Caco-2 (cell line): ENCODE results near the gene PLPP7. TPM values are rescaled to one million over a fixed set of nuclear protein-coding genes. Genes with fewer than 3 reads are reported as not detected.
"Not testable (repeated sequence)": the region's sequence is repeated elsewhere in the genome, so short reads cannot be mapped to it uniquely, and the experiment has no call there.

Experiments used
- BruUV-seq: library from RNA; stranded (reverse); fragments of 400-500 nt; replicated peaks from 2 replicates; lab custom pipeline; 2021; lab: Mats Ljungman, UMichigan
- CTCF ChIA-PET: fragments of 300-600 bp; sonication (Branson Sonifier 250); formaldehyde crosslinking; loops from one replicate; lab custom pipeline; 2022; ENCODE audit warnings: antibody characterized with exemption; lab: Charles Lee
- POLR2A ChIA-PET: fragments of 300-600 bp; sonication (Branson Sonifier 250); formaldehyde crosslinking; loops from one replicate; lab custom pipeline; 2022; ENCODE audit warnings: antibody characterized with exemption; lab: Charles Lee
- DNase-seq, 2 experiments: peaks; one replicate each; pipeline versions ENCODE4 v3.0.0 to v3.0.0-alpha.2; 2020 to 2022
- H3K27me3 ChIP-seq: replicated peaks from 2 replicates; pipeline ENCODE4 v1.6.0; 2011; ENCODE audit warnings: low read length; ENCODE audit not compliant: control insufficient read depth, insufficient read depth
- H3K36me3 ChIP-seq: 2 replicates; pipeline ENCODE4 v1.5.1; 2011; ENCODE audit warnings: low read length; ENCODE audit not compliant: control insufficient read depth, insufficient read depth
- H3K4me1 ChIP-seq: fragments of 250-450 bp; sonication (Bioruptor Pico); 2 replicates; pipeline ENCODE4 v1.5.1; 2020; ENCODE audit warnings: mild to moderate bottlenecking
- H3K4me3 ChIP-seq: 2 replicates; pipeline ENCODE4 v1.5.1; 2011; ENCODE audit warnings: low read depth, mild to moderate bottlenecking, control low read depth, low read length
- H3K9me3 ChIP-seq: fragments of 250-450 bp; sonication (Bioruptor Pico); 2 replicates; pipeline ENCODE4 v1.5.1; 2020; ENCODE audit warnings: mild to moderate bottlenecking, moderate library complexity
- H3K27ac Mint-ChIP-seq: one replicate; pipeline ENCODE4 v1.8.0; 2022; ENCODE audit warnings: mixed read lengths; ENCODE audit not compliant: unreplicated experiment
- H3K27me3 Mint-ChIP-seq: one replicate; pipeline ENCODE4 v1.8.0; 2022; ENCODE audit warnings: mixed read lengths; ENCODE audit not compliant: insufficient read depth, unreplicated experiment
- H3K36me3 Mint-ChIP-seq: one replicate; pipeline ENCODE4 v1.8.0; 2022; ENCODE audit warnings: mild to moderate bottlenecking, mixed read lengths; ENCODE audit not compliant: insufficient read depth, unreplicated experiment
- H3K4me1 Mint-ChIP-seq: one replicate; pipeline ENCODE4 v1.8.0; 2022; ENCODE audit warnings: low read depth, mixed read lengths; ENCODE audit not compliant: unreplicated experiment
- H3K4me3 Mint-ChIP-seq: one replicate; pipeline ENCODE4 v1.8.0; 2022; ENCODE audit warnings: mild to moderate bottlenecking, moderate library complexity, mixed read lengths; ENCODE audit not compliant: unreplicated experiment
- H3K9me3 Mint-ChIP-seq: one replicate; pipeline ENCODE4 v1.8.0; 2022; ENCODE audit warnings: mixed read lengths; ENCODE audit not compliant: unreplicated experiment
- intact Hi-C: fragments of 100-400 bp; cut with micrococcal nuclease; formaldehyde crosslinking; loops from one replicate; pipeline ENCODE4 v1.10.0; 2022; ENCODE audit not compliant: unreplicated experiment
- total RNA-seq: library from RNA; stranded (reverse); gene quantifications from 2 replicates; pipeline ENCODE4 v1.2.3, GENCODE V29; 2022
- TF ChIP-seq, protein P1 (sequence below), 2 experiments: fragments of 200-600 bp in 1 of 2; IDR thresholded peaks; 1 replicate in 1 of 2; 2 replicates in 1 of 2; pipeline versions ENCODE4 v1.5.1 to v1.8.0; 2011 to 2022; ENCODE audit warnings: antibody characterized with exemption in 1 of 2, control low read depth in 1 of 2, inconsistent platforms in 1 of 2, low read depth in 1 of 2, low read length in 1 of 2, mild to moderate bottlenecking in 1 of 2, moderate library complexity in 1 of 2; ENCODE audit not compliant: insufficient read depth in 1 of 2, severe bottlenecking in 1 of 2, unreplicated experiment in 1 of 2

Gene PLPP7
- total RNA-seq, 1 experiment from 2014 or later = 0.11 TPM

DNA sequence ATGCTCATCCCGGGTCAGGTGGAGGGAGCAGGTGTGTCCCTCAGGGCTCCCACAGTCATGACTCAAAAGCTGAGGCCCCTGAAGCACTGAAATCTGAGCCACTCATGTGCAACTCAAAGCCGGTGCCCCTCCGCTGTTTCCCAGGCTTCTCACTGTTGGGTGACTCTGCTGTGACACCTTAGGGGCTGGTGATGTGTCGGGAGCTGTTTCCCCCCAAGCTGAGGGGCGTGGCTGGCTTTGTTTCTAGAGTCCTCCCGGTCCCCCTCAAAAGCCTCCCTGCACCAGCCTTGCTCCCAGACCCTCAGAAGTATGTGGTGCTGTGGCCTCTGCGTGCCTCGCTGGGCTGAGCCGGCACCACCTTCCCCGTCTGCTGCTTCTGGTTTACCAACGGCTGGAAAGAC, 39.7 kb downstream of the PLPP7 start:
- peak in 1 of 2 experiments; percentile 40 for DNase-seq
- no peaks in the 10 kb centered on the region for H3K36me3 Mint-ChIP-seq
- no peaks in the 10 kb centered on the region for H3K4me1 Mint-ChIP-seq
- no peak overlapping the region for H3K4me3 Mint-ChIP-seq
- no peaks in the 10 kb centered on the region for H3K27me3 ChIP-seq
- TF ChIP-seq, protein P1, sequence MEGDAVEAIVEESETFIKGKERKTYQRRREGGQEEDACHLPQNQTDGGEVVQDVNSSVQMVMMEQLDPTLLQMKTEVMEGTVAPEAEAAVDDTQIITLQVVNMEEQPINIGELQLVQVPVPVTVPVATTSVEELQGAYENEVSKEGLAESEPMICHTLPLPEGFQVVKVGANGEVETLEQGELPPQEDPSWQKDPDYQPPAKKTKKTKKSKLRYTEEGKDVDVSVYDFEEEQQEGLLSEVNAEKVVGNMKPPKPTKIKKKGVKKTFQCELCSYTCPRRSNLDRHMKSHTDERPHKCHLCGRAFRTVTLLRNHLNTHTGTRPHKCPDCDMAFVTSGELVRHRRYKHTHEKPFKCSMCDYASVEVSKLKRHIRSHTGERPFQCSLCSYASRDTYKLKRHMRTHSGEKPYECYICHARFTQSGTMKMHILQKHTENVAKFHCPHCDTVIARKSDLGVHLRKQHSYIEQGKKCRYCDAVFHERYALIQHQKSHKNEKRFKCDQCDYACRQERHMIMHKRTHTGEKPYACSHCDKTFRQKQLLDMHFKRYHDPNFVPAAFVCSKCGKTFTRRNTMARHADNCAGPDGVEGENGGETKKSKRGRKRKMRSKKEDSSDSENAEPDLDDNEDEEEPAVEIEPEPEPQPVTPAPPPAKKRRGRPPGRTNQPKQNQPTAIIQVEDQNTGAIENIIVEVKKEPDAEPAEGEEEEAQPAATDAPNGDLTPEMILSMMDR (IDR thresholded peaks at IDR 0.05; ENCODE audit: insufficient read depth in 1 of 2, low read depth in 1 of 2, low read length in 1 of 2, severe bottlenecking in 1 of 2, unreplicated experiment in 1 of 2) = no peak
- H3K4me3 ChIP-seq = no peak overlapping the region
- H3K27me3 Mint-ChIP-seq = no peaks in the 10 kb centered on the region
- H3K9me3 ChIP-seq = no peaks in the 10 kb centered on the region
- intact Hi-C loops = no loop called here
- H3K27ac Mint-ChIP-seq = peak overlapping the region; percentile 83
- no TSS peak for BruUV-seq
- POLR2A ChIA-PET = no interaction called here
- H3K36me3 ChIP-seq = no peaks in the 10 kb centered on the region
- CTCF ChIA-PET = no interaction called here
- no peaks in the 10 kb centered on the region for H3K9me3 Mint-ChIP-seq
- H3K4me1 ChIP-seq = peaks cover 11% of the 10 kb centered on the region; the same call in 1 of the 2 replicates

DNA sequence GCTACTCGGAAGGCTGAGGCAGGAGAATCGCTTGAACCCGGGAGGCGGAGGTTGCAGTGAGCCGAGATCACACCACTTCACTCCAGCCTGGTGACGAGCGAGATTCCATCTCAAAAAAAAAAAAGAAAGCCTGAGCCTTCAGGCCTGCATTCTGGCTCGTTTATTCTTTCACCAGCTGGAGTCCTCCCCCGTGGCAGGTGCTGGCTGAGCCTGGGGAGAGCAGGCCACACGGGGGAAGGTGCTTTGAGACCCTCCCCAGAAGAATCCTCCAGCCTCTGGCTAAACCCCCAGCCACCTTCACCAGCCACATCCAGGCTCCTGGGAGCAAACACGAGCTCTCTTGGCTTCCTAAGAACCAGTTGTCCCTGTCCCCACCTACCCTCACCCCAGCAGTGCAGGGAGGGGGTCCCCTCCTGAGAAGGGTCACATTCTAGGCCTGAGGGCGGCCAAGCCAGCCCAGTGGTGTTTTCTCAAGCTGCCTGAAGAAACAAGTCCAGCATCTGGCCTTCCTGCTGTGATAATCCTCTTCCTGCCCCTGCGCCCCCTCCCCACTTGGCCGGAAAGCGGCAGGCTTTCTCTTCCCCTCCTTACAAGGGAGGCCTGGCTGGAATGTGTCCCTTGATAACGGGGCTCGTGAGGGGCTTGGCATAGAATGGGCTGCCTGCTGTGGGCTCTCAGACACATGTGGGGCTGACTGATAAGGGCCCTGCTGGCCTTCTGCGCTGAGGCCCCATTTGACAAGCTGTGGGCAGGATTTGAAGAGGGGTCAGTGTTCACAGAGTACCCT, 41.5 kb downstream of the PLPP7 start:
- Histone ChIP-seq H3K36me3 (no peaks in the 10 kb centered on the region), H3K4me1 (peaks cover 6% of the 10 kb centered on the region; the same call in 1 of the 2 replicates), H3K4me3 (no peak overlapping the region), H3K9me3 (no peaks in the 10 kb centered on the region), H3K27me3 (no peaks in the 10 kb centered on the region)
- Mint-ChIP-seq H3K4me1 (no peaks in the 10 kb centered on the region), H3K36me3 (no peaks in the 10 kb centered on the region), H3K9me3 (no peaks in the 10 kb centered on the region), H3K27ac (peak overlapping the region; percentile 49), H3K4me3 (no peak overlapping the region), H3K27me3 (no peaks in the 10 kb centered on the region)
- ChIA-PET CTCF (no interaction called here), POLR2A (no interaction called here)
- intact Hi-C loops = loop anchor here (10.0 kb wide), 1 partner anchor 96 kb away; no protein-coding TSS in a partner anchor
- TF ChIP-seq, protein P1 (IDR thresholded peaks at IDR 0.05; ENCODE audit: insufficient read depth in 1 of 2, low read depth in 1 of 2, low read length in 1 of 2, severe bottlenecking in 1 of 2, unreplicated experiment in 1 of 2) = no peak
- DNase-seq = peak; percentile 35 to 71
- no TSS peak for BruUV-seq

DNA sequence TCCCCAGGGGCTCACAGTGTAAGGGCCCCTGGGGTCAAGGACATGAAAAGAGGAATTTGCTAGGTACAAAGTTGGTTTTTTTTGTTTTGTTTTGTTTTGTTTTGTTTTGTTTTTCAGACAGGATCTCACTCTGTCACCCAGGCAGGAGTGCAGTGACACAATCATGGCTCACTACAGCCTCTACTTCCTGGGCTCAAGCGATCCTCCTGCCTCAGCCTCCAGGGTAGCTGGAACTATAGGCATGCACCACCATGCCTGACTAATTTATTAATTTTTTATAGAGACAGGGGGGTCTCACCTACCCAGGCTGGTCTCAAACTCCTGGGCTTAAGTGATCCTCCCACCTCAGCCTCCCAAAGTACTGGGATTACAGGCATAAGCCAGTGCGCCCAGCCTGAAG, 42.5 kb downstream of the PLPP7 start:
- H3K4me3 ChIP-seq, POLR2A ChIA-PET, H3K27me3 ChIP-seq, H3K27me3 Mint-ChIP-seq, H3K4me1 Mint-ChIP-seq, H3K36me3 Mint-ChIP-seq, H3K9me3 ChIP-seq, H3K36me3 ChIP-seq, H3K4me1 ChIP-seq, BruUV-seq, DNase-seq, H3K27ac Mint-ChIP-seq, H3K4me3 Mint-ChIP-seq, CTCF ChIA-PET, H3K9me3 Mint-ChIP-seq: not testable (repeated sequence)
- intact Hi-C loops = loop anchor here (10.0 kb wide), 1 partner anchor 97 kb away; no protein-coding TSS in a partner anchor
